Hepatocyte (in vitro differentiated cells): ENCODE measurements around the gene CEBPZOS. TPM values are rescaled to one million over a fixed set of nuclear protein-coding genes. Genes with fewer than 3 reads are reported as not detected.

Experiments
- DNase-seq: peaks from one replicate; pipeline ENCODE4 v3.0.0-alpha.2; 2016; ENCODE audit warnings: low spot score
- H2AFZ ChIP-seq: fragments of 200-600 bp; sonication (generic); 2 replicates; pipeline ENCODE4 v1.6.0; 2016; ENCODE audit warnings: antibody characterized with exemption, mild to moderate bottlenecking
- H3K27ac ChIP-seq: fragments of 200-600 bp; sonication (generic); 2 replicates; pipeline ENCODE4 v1.5.1; 2016; ENCODE audit warnings: mild to moderate bottlenecking
- H3K27me3 ChIP-seq: fragments of 200-600 bp; sonication (generic); 2 replicates; pipeline ENCODE4 v1.6.1; 2016
- H3K36me3 ChIP-seq: fragments of 200-600 bp; sonication (generic); replicated peaks from 2 replicates; pipeline ENCODE4 v1.5.1; 2016; ENCODE audit warnings: low read depth; ENCODE audit not compliant: insufficient read depth
- H3K4me1 ChIP-seq: fragments of 200-600 bp; sonication (generic); 2 replicates; pipeline ENCODE4 v1.5.1; 2016; ENCODE audit warnings: mild to moderate bottlenecking, moderate library complexity; ENCODE audit not compliant: insufficient read depth
- H3K4me2 ChIP-seq: fragments of 200-600 bp; sonication (generic); 2 replicates; pipeline ENCODE4 v1.6.0; 2016
- H3K4me3 ChIP-seq: fragments of 200-600 bp; sonication (generic); 2 replicates; pipeline ENCODE4 v1.5.1; 2016; ENCODE audit warnings: mild to moderate bottlenecking
- H3K79me2 ChIP-seq: fragments of 200-600 bp; sonication (generic); 2 replicates; pipeline ENCODE4 v1.6.0; 2017; ENCODE audit warnings: mild to moderate bottlenecking
- H3K9me2 ChIP-seq: fragments of 200-600 bp; sonication (generic); replicated peaks from 2 replicates; pipeline ENCODE4 v1.6.0; 2017; ENCODE audit warnings: mild to moderate bottlenecking; ENCODE audit not compliant: insufficient read depth
- H3K9me3 ChIP-seq: fragments of 200-600 bp; sonication (generic); 2 replicates; pipeline ENCODE4 v1.5.1; 2016; ENCODE audit warnings: low read depth, mild to moderate bottlenecking
- H4K20me1 ChIP-seq: fragments of 200-600 bp; sonication (generic); 2 replicates; pipeline ENCODE4 v1.6.0; 2016; ENCODE audit warnings: mild to moderate bottlenecking; ENCODE audit not compliant: insufficient read depth, poor library complexity, severe bottlenecking
- EZH2 ChIP-seq: fragments of 200-600 bp; sonication (generic); IDR thresholded peaks from 2 replicates; pipeline ENCODE4 v1.6.1; 2016; ENCODE audit warnings: antibody characterized with exemption, mild to moderate bottlenecking, borderline replicate concordance
- EZH2phosphoT487 ChIP-seq: fragments of 200-600 bp; sonication (generic); IDR thresholded peaks from one replicate; pipeline ENCODE4 v1.6.1; 2018; ENCODE audit warnings: antibody characterized with exemption, mild to moderate bottlenecking, low read depth, moderate library complexity; ENCODE audit not compliant: unreplicated experiment, severe bottlenecking
- WGBS: methylation state at CpG from one replicate; pipeline ENCODE4 v1.1.6; 2016; ENCODE audit warnings: low lambda C conversion rate; ENCODE audit errors: missing lambda C conversion rate; 5-methylcytosine and 5-hydroxymethylcytosine counted together
- polyA plus RNA-seq: library from polyadenylated mRNA; unstranded; fragments of >200 nt; fragmentation: Nextera tagmentation; extraction: Ambion mirVana; gene quantifications from 2 replicates; pipeline ENCODE4 v1.2.1, GENCODE V29; 2016
- total RNA-seq: library from RNA; depleted of rRNA; stranded (reverse); fragments of >200 nt; gene quantifications from 2 replicates; pipeline ENCODE4 v1.2.3, GENCODE V29; 2014
- TF ChIP-seq, protein P1 (sequence below): fragments of 200-600 bp; sonication (generic); IDR thresholded peaks from 2 replicates; pipeline ENCODE4 v1.5.1; 2016; ENCODE audit warnings: antibody characterized with exemption, mild to moderate bottlenecking; ENCODE audit not compliant: poor library complexity

The CEBPZOS gene
- total and polyA plus RNA-seq, 2 experiments from 2014 or later: 11.0 to 13.7 TPM

DNA sequence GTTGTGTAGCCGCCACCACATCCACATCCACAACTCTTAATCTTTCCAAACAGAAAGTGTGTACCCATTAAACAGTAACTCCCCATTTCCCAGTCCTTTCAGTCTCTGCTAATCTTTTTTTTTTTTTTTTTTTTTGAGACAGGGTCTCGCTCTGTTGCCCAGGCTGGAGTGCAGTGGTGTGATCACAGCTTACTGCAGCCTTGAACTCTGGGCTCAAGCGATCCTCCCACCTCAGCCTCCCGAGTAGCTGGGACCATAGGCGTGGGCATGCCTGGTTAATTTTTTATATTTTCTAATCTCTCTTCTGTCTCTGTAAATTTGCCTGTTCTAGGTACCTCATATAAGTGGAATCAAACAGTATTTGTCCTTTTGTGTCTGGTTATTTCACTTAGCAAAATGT is 43.1 kb upstream of the CEBPZOS start:
- H3K9me2 ChIP-seq: no peaks in the 10 kb centered on the region
- H3K4me2 ChIP-seq: no peak overlapping the region
- WGBS: 77% methylated on average over 5 of the region's 5 CpGs
- H3K27ac ChIP-seq: no peak overlapping the region
- peaks cover 12% of the 10 kb centered on the region for H4K20me1 ChIP-seq
- peaks cover 69% of the 10 kb centered on the region for H3K79me2 ChIP-seq
- TF ChIP-seq EZH2 (no peak), EZH2phosphoT487 (no peak)
- TF ChIP-seq, protein P1, sequence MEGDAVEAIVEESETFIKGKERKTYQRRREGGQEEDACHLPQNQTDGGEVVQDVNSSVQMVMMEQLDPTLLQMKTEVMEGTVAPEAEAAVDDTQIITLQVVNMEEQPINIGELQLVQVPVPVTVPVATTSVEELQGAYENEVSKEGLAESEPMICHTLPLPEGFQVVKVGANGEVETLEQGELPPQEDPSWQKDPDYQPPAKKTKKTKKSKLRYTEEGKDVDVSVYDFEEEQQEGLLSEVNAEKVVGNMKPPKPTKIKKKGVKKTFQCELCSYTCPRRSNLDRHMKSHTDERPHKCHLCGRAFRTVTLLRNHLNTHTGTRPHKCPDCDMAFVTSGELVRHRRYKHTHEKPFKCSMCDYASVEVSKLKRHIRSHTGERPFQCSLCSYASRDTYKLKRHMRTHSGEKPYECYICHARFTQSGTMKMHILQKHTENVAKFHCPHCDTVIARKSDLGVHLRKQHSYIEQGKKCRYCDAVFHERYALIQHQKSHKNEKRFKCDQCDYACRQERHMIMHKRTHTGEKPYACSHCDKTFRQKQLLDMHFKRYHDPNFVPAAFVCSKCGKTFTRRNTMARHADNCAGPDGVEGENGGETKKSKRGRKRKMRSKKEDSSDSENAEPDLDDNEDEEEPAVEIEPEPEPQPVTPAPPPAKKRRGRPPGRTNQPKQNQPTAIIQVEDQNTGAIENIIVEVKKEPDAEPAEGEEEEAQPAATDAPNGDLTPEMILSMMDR: no peak
- no peaks in the 10 kb centered on the region for H3K4me1 ChIP-seq
- H3K27me3 ChIP-seq: no peaks in the 10 kb centered on the region
- no peak overlapping the region for H3K4me3 ChIP-seq
- no peaks in the 10 kb centered on the region for H3K9me3 ChIP-seq
- H2AFZ ChIP-seq: no peak overlapping the region
- no peak for DNase-seq
- no peaks in the 10 kb centered on the region for H3K36me3 ChIP-seq

DNA sequence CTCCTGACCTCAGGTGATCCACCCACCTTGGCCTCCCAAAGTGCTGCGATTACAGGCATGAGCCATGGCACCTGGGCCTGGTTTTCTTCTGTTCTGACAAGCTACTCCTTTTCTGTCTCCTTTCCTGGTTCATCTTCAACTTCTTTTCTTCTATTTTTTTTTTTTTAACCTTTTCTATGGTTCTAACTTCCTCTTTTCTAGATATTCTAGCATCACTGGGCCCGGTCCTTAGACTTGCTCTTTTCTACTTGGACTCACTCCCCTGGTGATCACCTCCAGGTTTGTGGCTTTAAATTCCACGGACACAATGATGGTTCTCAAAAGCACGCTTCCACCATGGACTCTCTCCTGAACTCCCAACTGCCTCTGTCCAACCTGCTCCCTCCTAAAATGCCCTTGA is 41.5 kb upstream of the CEBPZOS start:
- H3K4me3 ChIP-seq: no peak overlapping the region
- no peaks in the 10 kb centered on the region for H3K9me2 ChIP-seq
- no peak overlapping the region for H2AFZ ChIP-seq
- whole genome bisulfite sequencing: 96% methylated on average over 4 of the region's 4 CpGs
- no peaks in the 10 kb centered on the region for H3K27me3 ChIP-seq
- H3K9me3 ChIP-seq: no peaks in the 10 kb centered on the region
- no peak overlapping the region for H3K4me2 ChIP-seq
- H3K36me3 ChIP-seq: no peaks in the 10 kb centered on the region
- H3K79me2 ChIP-seq: peaks cover 60% of the 10 kb centered on the region
- no peak overlapping the region for H3K27ac ChIP-seq
- peaks cover 4% of the 10 kb centered on the region for H4K20me1 ChIP-seq
- DNase-seq: no peak
- TF ChIP-seq EZH2phosphoT487 (no peak), EZH2 (no peak)
- TF ChIP-seq, protein P1: no peak
- H3K4me1 ChIP-seq: no peaks in the 10 kb centered on the region

DNA sequence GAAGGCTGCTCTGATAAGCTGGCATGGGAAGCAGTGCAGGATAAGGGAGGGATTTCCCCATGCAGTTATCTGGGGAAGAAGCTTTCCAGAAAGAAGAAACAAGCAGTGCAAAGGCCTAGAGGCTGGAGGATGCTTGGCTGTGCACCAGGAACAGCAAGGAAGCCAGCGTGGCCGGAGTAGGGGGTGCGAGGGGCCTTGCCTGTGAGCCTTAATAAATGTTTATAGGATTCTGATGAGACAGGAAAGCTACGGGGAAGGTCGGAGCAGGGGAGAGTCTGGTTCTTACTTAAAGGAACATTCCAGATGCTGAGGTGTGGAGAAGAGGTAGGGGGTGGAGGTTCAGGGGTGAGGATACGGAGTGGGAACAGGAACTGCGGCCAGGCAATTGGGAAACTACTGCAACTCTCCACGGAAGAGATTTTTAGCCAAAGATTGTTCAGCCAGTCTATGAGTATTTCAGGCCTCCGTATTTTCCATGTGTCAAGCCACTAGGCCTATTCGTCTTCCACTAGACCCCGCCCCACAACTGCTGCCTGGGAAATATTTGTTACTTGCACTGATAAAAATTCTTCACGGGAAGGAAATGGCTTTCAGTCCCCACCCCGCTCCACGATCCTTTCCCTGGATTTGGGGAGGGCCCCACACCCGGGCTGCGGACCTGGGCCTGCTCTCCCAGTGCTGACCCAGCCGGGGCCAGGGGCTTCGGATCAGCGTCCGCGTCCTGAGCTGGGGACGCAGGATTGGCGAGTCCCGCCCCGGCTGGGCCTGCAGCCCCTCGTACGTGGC is 40.0 kb upstream of the CEBPZOS start:
- Histone ChIP-seq H3K9me3 (no peaks in the 10 kb centered on the region), H4K20me1 (peaks cover 4% of the 10 kb centered on the region), H3K4me2 (peak overlapping the region; percentile 88), H2AFZ (peak overlapping the region; percentile 82), H3K27ac (peak overlapping the region; percentile 96), H3K4me1 (no peaks in the 10 kb centered on the region), H3K4me3 (peak overlapping the region; percentile 50), H3K9me2 (no peaks in the 10 kb centered on the region), H3K27me3 (no peaks in the 10 kb centered on the region), H3K36me3 (no peaks in the 10 kb centered on the region), H3K79me2 (peaks cover 47% of the 10 kb centered on the region)
- no peak for TF ChIP-seq EZH2
- no peak for TF ChIP-seq EZH2phosphoT487
- TF ChIP-seq, protein P1: no peak
- DNase-seq: peak; percentile 83
- WGBS: 4% methylated on average over 23 of the region's 27 CpGs
